HCEC 1CT (cell line): ENCODE data around the gene NOTCH1.
"Not testable (repeated sequence)": the region's sequence is repeated elsewhere in the genome, so short reads cannot be mapped to it uniquely, and the experiment has no call there.

Experiments
- DNase-seq: peaks from one replicate; pipeline ENCODE4 v3.0.0-alpha.2; 2017

Gene NOTCH1

DNA sequence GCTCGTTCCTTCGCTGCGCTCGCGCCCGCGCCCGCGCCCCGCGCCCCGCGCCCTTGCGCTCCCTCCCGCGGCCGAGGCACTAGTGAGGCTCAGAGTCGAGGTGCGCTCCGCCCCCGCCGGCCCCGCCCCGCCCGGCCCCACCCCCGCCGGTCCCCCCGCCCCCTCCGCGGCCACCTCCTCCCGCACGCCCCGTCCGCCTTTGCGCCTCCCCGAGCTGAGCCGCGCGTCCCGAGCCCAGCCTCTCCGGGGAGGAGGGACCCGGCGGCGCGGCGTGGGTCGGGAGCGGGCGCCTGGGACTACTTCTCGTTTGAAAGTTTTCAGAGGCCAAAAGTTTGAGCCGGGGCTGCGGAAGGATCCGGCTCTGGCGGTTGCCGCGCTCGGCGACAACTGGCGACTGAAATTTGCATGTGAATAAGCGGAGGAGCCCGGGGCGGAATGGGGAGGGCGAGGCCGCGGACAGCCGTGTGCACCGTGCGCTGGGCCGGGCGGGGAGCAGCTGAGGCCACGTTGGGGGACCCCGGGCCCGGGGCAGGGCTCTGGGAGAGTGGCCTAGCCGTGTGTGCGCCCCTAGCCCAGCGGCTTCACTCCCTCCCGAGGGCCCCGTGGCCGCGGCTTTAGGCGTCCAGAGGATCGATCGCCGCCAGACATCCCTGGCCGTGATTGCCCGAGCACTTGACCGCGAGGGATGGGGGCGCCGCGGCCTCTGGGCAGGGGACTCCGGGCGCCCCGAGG lies at the start of gene NOTCH1:
TSS of gene NOTCH1 (minus strand) at position 84 of the 732 bp plus-strand sequence. CDS start 262 bp downstream, outside the sequence.
- peak; percentile 86 for DNase-seq

DNA sequence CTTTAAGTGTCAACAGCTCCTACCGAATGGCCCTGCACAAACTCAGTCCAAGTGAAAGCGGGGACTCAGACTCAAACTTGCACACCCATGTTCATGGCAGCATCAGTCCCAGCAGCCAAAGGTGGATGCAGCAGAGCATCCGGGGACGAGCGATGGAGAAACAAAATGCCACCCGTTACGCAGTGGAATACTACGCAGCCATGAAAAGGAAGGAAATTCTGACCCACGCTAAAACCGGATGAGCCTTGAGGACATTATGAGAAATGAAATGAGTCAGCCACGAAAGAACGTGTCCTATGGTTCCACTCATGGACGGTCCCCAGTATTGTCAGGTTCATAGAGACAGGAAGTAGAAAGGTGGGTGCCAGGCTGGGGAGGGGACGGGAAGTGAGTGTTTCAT lies 48.6 kb upstream of the NOTCH1 start:
- DNase-seq, result no peak

DNA sequence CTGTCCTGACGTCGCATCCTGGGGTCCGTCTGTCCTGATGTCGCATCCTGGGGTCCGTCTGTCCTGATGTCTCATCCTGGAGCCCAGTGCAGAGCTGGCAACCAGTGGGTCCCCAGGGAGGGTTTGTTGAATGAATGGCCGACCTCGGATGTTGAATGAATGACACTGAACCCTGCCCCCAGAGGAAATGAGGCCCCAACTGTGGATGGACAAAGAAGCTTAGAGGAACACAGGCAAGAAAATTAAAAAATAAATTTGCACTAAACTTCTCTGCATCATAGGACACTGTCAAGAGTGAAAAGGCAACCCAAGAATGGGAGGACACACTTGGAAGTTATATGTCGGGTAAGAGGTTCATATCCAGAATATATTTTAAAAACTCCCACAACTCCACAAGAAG lies 47.7 kb upstream of the NOTCH1 start:
- no peak for DNase-seq

DNA sequence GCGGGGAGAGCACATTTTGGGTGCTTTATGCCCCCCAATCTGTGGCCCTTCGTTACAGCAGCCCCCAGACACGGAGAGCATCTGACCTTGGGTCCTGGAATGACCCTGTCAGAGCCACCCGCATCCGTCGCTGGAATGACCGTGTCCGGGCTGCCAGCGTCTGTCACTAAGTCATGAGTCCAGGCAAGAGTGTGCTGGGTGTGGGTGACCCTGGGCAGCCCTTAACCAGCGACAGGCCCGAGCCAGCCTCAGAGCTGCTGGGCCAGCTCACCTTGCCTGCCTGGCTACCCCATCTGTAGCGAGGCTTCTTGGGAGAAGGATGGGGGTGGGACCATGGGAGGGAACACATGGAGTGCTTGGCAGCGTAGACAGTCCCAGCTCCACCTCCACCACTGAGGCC lies 46.8 kb upstream of the NOTCH1 start:
- DNase-seq, result no peak

GRCh38 chr9:136590821-136591752 lies 45.2 kb upstream of the NOTCH1 start:
- no peak for DNase-seq

DNA sequence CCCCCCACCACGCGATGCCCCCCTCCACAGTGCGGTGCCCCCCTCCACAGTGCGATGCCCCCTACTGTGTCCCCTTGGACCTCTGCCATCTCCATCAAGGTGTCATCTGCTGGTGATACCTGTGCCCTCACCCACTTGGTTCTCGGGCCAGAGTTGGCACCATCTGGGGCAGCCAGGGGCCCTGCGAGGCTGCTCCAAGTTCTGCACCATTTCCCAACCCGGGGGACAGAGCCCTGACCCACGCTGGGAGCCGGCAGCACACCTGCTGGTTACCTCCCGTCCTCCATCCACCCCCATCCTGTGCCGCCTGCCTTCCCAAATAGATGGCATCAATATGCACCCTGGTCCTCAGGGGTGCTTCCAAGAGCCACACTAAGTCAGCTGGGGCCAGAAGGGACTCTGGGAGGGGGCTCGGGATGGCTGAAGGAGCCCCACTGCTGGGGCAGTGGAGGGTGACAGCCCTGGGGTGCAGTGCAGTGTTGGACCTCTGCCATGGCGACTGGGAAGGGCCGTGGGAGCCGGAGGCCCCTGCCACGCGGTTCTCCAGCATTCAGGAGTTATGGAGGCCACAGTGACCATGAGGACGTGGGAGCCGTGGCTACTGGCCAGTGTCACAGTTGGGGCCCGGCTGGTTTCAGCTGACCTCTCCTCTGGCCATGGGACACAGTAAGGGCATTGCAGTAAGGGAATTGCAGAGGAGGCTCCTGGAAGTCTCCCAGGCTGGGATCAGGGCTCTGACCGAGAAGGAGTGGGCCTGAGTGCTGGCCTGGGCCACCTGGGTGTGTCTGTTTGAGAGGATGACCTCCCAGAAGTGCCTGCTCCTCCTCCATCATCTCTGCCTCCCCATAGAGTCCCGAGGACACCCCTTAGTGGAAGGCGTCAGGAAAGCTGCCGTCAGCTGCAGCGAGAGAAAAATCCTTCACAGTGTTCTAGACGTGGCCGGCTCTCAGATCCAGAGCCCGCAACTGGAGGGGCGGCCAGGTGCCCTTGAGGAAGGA lies 44.2 kb upstream of the NOTCH1 start:
- no peak for DNase-seq

DNA sequence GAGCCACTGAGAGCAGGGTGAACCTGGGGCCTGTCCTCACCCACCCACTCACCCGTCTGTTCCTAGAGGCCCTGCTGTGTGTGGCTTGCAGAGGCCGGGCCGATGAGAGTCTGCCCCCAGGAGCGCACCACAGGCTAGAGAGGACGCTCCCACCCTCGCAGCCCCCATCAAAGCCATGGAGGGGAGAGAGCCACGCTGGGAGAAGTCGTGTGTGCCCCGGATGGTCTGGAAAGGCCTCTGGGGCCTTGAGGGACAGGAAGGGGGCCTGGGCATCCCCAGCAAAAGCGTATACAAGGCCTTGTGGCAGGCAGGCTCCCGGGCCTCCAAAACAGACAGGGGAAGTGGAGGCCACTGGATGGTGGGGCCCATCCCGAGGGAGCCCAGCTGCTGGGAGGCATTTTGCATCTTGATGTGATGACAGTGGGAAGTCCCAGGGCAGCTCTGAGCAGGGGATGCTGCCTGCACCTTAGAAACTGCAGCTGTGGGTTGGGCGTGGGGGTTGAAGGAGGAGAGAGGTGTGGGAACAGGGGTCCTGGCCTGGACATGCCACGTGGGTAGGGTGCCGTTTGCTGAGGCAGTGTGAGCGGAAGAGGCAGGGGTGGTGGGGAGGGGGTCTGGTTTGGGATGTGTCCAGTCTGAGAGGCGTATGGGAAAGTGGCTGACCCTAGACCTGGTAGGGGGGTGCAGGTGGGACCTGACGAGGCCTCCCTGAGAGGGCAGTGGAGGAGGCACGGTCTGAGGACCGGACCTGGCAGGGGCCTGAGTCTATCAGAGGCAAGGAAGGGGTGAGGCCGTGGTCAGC lies 43.0 kb upstream of the NOTCH1 start:
- no peak for DNase-seq

DNA sequence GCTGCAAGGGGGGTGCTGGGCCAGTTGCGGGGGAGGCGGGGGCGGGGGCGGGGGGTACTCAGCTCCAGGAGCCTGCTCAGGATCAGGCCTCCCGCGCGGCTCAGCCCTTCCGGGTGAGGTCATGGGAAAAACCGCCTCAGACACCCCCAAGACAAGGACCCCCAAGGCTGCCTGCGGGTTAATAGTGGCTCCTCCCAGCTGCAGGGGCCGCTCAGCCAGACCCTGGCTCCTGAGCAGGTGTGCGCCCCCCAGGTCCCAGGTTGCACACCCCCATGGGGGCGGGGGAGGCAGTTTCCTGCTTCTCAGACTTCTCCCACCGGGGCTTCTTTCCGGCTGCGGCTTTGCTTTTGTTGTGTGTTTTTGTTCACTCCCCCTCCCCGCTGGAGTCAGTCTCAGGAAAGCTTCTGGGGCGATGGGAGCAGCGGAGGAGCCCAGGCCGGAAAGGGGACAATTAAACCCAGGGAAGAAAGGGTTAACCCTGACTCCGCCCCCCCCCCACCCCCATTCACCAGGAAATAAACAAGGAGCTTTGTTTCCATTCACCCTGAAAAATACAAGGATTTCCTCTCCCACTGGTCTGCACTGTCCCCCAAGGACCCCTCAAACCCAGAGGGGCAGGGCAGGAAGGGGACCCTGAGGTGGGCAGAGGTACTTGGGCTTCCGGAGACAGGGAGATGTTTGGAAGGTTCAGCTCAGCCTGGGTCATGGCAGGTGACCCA lies 42.3 kb upstream of the NOTCH1 start:
- no peak for DNase-seq

GRCh38 chr9:136587145-136587943 lies 41.5 kb upstream of the NOTCH1 start:
- DNase-seq, result peak; percentile 30

GRCh38 chr9:136586391-136586953 lies 40.6 kb upstream of the NOTCH1 start:
- no peak for DNase-seq

DNA sequence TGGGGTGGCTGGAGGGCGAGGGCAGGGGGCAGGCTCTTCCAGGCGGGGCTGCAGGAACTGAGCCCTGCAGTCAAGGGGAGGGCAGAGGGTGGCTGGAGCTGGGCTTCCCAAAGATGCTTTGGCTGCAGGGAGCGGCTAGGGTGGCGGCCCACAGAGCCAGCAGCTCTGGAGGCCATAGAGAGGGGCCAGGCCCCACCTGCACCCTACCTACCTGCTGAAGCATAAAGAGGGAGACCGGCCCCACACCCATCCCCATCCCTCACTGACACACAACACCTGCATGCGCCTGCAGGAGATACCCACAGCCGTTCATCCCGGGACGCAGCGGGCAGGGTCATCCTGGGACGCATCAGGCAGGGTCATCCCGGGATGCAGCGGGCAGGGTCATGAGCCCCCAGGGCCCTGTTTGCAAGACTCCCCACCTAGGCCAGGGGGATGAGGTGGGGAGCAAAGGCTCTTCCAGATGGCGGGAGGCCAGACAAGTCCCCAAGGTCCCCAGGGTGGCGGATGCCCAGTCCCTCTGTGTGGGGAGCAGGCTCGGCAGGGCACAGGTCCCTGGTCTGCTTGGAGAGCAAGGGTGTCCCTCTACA lies 39.8 kb upstream of the NOTCH1 start:
- DNase-seq, result no peak

DNA sequence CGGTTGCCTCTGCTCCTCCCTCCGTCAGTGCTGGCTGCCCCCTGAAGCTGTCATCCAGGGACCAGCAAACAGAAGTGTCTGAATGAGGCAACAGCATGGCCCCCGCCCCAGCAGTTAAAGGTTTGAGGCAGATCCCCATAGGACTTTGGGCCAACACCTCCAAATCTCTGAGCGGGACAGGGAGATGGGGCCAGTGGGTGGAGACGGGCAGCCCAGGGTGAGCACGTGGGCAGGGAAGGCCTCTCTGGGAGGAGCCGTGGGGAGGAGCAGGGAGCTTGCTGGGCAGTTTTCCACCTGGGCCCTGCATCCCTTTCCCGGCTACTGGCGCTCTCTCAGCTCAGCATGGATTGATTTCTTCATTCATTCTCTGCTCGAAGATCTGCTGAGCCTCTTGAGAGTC lies 39.1 kb upstream of the NOTCH1 start:
- no peak for DNase-seq

- DNase-seq, result no peak
Measured at GRCh38 chr9:136584401-136584932, 38.6 kb upstream of the NOTCH1 start.

GRCh38 chr9:136582977-136583735 lies 37.3 kb upstream of the NOTCH1 start:
- no peak for DNase-seq

DNA sequence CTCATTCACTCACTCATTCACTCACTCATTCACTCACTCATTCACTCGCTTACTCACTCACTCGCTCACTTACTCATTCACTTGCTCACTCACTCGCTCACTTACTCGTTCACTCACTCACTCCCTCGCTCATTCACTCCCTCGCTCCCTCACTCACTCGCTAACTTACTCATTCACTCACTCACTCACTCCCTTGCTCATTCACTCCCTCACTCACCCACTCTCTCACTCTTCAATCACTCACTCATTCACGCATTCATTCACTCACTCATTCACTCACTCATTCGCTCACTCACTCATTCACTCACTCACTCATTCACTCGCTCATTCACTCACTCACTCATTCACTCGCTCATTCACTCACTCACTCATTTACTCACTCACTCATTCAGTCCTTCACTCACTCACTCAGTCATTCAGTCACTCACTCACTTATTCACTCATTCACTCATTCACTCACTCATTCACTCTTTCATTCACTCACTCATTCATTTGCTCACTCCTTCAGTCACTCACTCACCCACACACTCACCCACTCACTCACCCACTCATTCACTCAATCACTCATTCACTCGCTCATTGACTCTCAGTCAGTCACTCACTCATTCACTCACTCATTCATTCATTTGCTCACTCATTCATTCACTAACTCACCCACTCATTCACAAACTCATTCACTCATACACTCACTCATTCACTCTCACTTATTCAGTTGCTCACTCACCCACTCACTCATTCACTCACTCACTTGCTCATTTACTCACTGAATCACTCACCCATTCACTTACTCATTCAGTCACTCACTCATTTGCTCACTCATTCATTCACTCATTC lies 36.0 kb upstream of the NOTCH1 start:
- no peak for DNase-seq

DNA sequence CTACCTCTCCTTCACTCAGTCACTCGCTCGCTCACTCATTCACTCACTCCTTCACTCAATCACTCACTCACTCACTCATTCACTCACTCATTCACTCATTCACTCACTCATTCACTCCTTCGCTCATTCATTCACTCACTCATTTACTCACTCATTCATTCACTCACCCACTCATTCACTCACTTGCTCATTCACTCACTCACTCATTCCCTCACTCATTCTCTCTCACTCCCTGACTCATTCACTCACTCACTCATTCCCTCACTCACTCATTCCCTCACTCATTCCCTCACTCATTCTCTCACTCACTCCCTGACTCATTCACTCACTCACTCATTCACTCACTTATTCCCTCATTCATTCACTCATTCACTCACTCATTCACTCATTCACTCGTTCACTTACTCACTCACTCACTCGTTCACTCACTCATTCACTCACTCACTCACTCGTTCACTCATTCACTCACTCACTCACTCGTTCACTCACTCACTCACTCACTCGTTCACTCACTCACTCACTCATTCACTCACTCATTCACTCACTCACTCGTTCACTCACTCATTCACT lies 33.9 kb upstream of the NOTCH1 start:
- not testable (repeated sequence) for DNase-seq
